DOHH2 (cell line): Measurements from ENCODE around the gene CCR9.

Experiments used
- CTCF ChIP-seq: fragments of 200-600 bp; sonication (generic); IDR thresholded peaks from one replicate; pipeline ENCODE4 v1.5.1; 2014; ENCODE audit warnings: antibody characterized with exemption, mild to moderate bottlenecking, low read depth, low read length; ENCODE audit not compliant: poor library complexity, severe bottlenecking
- EZH2phosphoT487 ChIP-seq: fragments of 200-600 bp; sonication (generic); IDR thresholded peaks from 2 replicates; pipeline ENCODE4 v1.6.1; 2017; ENCODE audit warnings: borderline replicate concordance, mild to moderate bottlenecking, antibody characterized with exemption, low read length, moderate library complexity, mixed read lengths

GRCh38 chr3:45951946-45952345 lies 65.6 kb downstream of the CCR9 start:
- TF ChIP-seq CTCF (no peak), EZH2phosphoT487 (no peak)
